Head of caudate nucleus (tissue), 42 donors: ENCODE data around the gene NUDT9.

Experiments
- DNase-seq, 42 donors: peaks; one replicate each; pipeline versions ENCODE4 v3.0.0 to v3.0.0-alpha.2; 2020 to 2021; ENCODE audit warnings: mixed read lengths in 7 of 42
- intact Hi-C: fragments of 100-400 bp; cut with DNase I; formaldehyde crosslinking; loops from one replicate; pipeline ENCODE4 v1.15.0; 2022

The NUDT9 gene

GRCh38 chr4:87497159-87497558 lies 74.8 kb downstream of the NUDT9 start:
- intact Hi-C loops, result no loop called here
- peak in 1 of 42 donors; percentile 6 for DNase-seq

- DNase-seq, result no peak
- intact Hi-C loops, result no loop called here
Observed at GRCh38 chr4:87497578-87497977, 75.2 kb downstream of the NUDT9 start.

GRCh38 chr4:87498446-87498900 lies 76.1 kb downstream of the NUDT9 start:
- intact Hi-C loops, result no loop called here
- no peak for DNase-seq

GRCh38 chr4:87499403-87500091 lies 77.2 kb downstream of the NUDT9 start:
- no peak for DNase-seq
- intact Hi-C loops, result no loop called here

- intact Hi-C loops, result no loop called here
- no peak for DNase-seq
Observed at GRCh38 chr4:87500092-87500462, 77.7 kb downstream of the NUDT9 start.

- DNase-seq, result peak in 10 of 42 donors; percentile 9 to 68 (median 26)
- intact Hi-C loops, result no loop called here
Observed at GRCh38 chr4:87502580-87503238, 80.3 kb downstream of the NUDT9 start.

GRCh38 chr4:87505862-87506261 lies 83.5 kb downstream of the NUDT9 start:
- intact Hi-C loops, result no loop called here

GRCh38 chr4:87506974-87507701 lies 84.8 kb downstream of the NUDT9 start:
- DNase-seq, result no peak
- intact Hi-C loops, result no loop called here

More at GRCh38 chr4:87505862-87506261, 83.5 kb downstream of the NUDT9 start:
- DNase-seq, result no peak
